Measurements from ENCODE around the gene N4BP2L1.

- TF ChIP-seq, protein P1, sequence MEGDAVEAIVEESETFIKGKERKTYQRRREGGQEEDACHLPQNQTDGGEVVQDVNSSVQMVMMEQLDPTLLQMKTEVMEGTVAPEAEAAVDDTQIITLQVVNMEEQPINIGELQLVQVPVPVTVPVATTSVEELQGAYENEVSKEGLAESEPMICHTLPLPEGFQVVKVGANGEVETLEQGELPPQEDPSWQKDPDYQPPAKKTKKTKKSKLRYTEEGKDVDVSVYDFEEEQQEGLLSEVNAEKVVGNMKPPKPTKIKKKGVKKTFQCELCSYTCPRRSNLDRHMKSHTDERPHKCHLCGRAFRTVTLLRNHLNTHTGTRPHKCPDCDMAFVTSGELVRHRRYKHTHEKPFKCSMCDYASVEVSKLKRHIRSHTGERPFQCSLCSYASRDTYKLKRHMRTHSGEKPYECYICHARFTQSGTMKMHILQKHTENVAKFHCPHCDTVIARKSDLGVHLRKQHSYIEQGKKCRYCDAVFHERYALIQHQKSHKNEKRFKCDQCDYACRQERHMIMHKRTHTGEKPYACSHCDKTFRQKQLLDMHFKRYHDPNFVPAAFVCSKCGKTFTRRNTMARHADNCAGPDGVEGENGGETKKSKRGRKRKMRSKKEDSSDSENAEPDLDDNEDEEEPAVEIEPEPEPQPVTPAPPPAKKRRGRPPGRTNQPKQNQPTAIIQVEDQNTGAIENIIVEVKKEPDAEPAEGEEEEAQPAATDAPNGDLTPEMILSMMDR (IDR thresholded peaks at IDR 0.05; ENCODE audit: low read depth, low read length) = no peak
- no peak for TF ChIP-seq EZH2phosphoT487 (IDR thresholded peaks at IDR 0.05; ENCODE audit: low read depth)
Observed at GRCh38 chr13:32423592-32423991, 4.3 kb downstream of the N4BP2L1 start.
